Measurements from ENCODE around the gene LAMTOR5. TPM values are rescaled to one million over a fixed set of nuclear protein-coding genes. Genes with fewer than 3 reads are reported as not detected.
"Not testable (repeated sequence)": the region's sequence is repeated elsewhere in the genome, so short reads cannot be mapped to it uniquely, and the experiment has no call there.

The LAMTOR5 gene
- total and polyA plus RNA-seq, 2 donors, result 144 to 296 TPM

GRCh38 chr1:110404401-110404800 lies 3.1 kb downstream of the LAMTOR5 start:
- no peaks in the 10 kb centered on the region for H3K27me3 ChIP-seq (ENCODE audit: control insufficient read depth in 2 of 2, insufficient read depth in 1 of 2, low read length in 1 of 2)
- H3K4me1 ChIP-seq (ENCODE audit: control insufficient read depth in 2 of 2, insufficient read depth in 2 of 2, low read length in 2 of 2), result peaks cover 0 to 3% of the 10 kb centered on the region in 2 donors
- peaks cover 30 to 48% of the 10 kb centered on the region in 2 donors for H3K36me3 ChIP-seq (ENCODE audit: control insufficient read depth in 2 of 2, insufficient read depth in 2 of 2, low read length in 1 of 2)
- no peak for DNase-seq (ENCODE audit: low read depth in 6 of 9, low spot score in 9 of 9)
- no peak overlapping the region for H3K4me3 ChIP-seq (ENCODE audit: low read length in 2 of 2)
- no peak overlapping the region for H3K27ac ChIP-seq (ENCODE audit: low read depth in 1 of 2, low read length in 1 of 2)
- 98% methylated on average over 4 of the region's 4 CpGs for WGBS
- no peaks in the 10 kb centered on the region for H3K9me3 ChIP-seq (ENCODE audit: control insufficient read depth in 2 of 2, insufficient read depth in 1 of 2, low read length in 1 of 2)

DNA sequence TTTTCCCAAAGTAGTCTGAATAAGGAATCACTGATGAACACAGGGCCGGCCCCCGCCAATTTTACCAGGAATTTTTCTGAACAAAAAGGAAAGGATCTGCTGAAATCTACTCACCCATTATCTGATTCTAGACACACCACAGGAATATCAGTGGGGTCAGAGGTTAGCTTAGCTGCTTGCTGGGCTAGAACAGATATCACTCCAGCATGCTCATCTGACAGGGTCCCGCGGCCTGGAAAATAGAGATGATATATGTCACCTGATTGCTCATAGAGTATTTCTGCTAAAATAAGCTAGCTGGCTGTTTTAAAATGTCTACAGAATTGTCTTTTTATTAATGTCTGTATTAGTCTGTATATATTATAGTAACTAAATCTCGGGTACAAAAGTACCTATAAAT lies 3.7 kb downstream of the LAMTOR5 start:
- Histone ChIP-seq H3K36me3 (ENCODE audit: control insufficient read depth in 2 of 2, insufficient read depth in 2 of 2, low read length in 1 of 2) (peaks cover 30 to 48% of the 10 kb centered on the region in 2 donors), H3K27me3 (ENCODE audit: control insufficient read depth in 2 of 2, insufficient read depth in 1 of 2, low read length in 1 of 2) (no peaks in the 10 kb centered on the region), H3K27ac (ENCODE audit: low read depth in 1 of 2, low read length in 1 of 2) (no peak overlapping the region), H3K4me3 (ENCODE audit: low read length in 2 of 2) (no peak overlapping the region), H3K4me1 (ENCODE audit: control insufficient read depth in 2 of 2, insufficient read depth in 2 of 2, low read length in 2 of 2) (peaks cover 0 to 3% of the 10 kb centered on the region in 2 donors), H3K9me3 (ENCODE audit: control insufficient read depth in 2 of 2, insufficient read depth in 1 of 2, low read length in 1 of 2) (no peaks in the 10 kb centered on the region)
- DNase-seq (ENCODE audit: low read depth in 6 of 9, low spot score in 9 of 9), result no peak
- WGBS, result 98% methylated on average over 5 of the region's 5 CpGs

GRCh38 chr1:110396259-110396958 lies 11.1 kb downstream of the LAMTOR5 start:
- peaks cover 14 to 33% of the 10 kb centered on the region in 2 donors for H3K36me3 ChIP-seq (ENCODE audit: control insufficient read depth in 2 of 2, insufficient read depth in 2 of 2, low read length in 1 of 2)
- H3K27ac ChIP-seq (ENCODE audit: low read depth in 1 of 2, low read length in 1 of 2); H3K4me3 ChIP-seq (ENCODE audit: low read length in 2 of 2); DNase-seq (ENCODE audit: low read depth in 6 of 9, low spot score in 9 of 9); H3K9me3 ChIP-seq (ENCODE audit: control insufficient read depth in 2 of 2, insufficient read depth in 1 of 2, low read length in 1 of 2); H3K4me1 ChIP-seq (ENCODE audit: control insufficient read depth in 2 of 2, insufficient read depth in 2 of 2, low read length in 2 of 2); H3K27me3 ChIP-seq (ENCODE audit: control insufficient read depth in 2 of 2, insufficient read depth in 1 of 2, low read length in 1 of 2): not testable (repeated sequence)
- 97% methylated on average over 48 of the region's 48 CpGs for WGBS

GRCh38 chr1:110394493-110394820 lies 13.0 kb downstream of the LAMTOR5 start:
- WGBS, result 98% methylated on average over 3 of the region's 3 CpGs
- no peaks in the 10 kb centered on the region for H3K9me3 ChIP-seq (ENCODE audit: control insufficient read depth in 2 of 2, insufficient read depth in 1 of 2, low read length in 1 of 2)
- no peaks in the 10 kb centered on the region for H3K4me1 ChIP-seq (ENCODE audit: control insufficient read depth in 2 of 2, insufficient read depth in 2 of 2, low read length in 2 of 2)
- H3K36me3 ChIP-seq (ENCODE audit: control insufficient read depth in 2 of 2, insufficient read depth in 2 of 2, low read length in 1 of 2), result peaks cover 4 to 22% of the 10 kb centered on the region in 2 donors
- no peak overlapping the region for H3K4me3 ChIP-seq (ENCODE audit: low read length in 2 of 2)
- DNase-seq (ENCODE audit: low read depth in 6 of 9, low spot score in 9 of 9), result no peak
- H3K27me3 ChIP-seq (ENCODE audit: control insufficient read depth in 2 of 2, insufficient read depth in 1 of 2, low read length in 1 of 2), result no peaks in the 10 kb centered on the region
- no peak overlapping the region for H3K27ac ChIP-seq (ENCODE audit: low read depth in 1 of 2, low read length in 1 of 2)

- Histone ChIP-seq H3K4me1 (ENCODE audit: control insufficient read depth in 2 of 2, insufficient read depth in 2 of 2, low read length in 2 of 2) (no peaks in the 10 kb centered on the region), H3K36me3 (ENCODE audit: control insufficient read depth in 2 of 2, insufficient read depth in 2 of 2, low read length in 1 of 2) (peaks cover 6 to 22% of the 10 kb centered on the region in 2 donors), H3K27me3 (ENCODE audit: control insufficient read depth in 2 of 2, insufficient read depth in 1 of 2, low read length in 1 of 2) (no peaks in the 10 kb centered on the region), H3K27ac (ENCODE audit: low read depth in 1 of 2, low read length in 1 of 2) (no peak overlapping the region), H3K4me3 (ENCODE audit: low read length in 2 of 2) (no peak overlapping the region), H3K9me3 (ENCODE audit: control insufficient read depth in 2 of 2, insufficient read depth in 1 of 2, low read length in 1 of 2) (no peaks in the 10 kb centered on the region)
- no peak for DNase-seq (ENCODE audit: low read depth in 6 of 9, low spot score in 9 of 9)
- WGBS, result 95% methylated on average over 3 of the region's 3 CpGs
Measured at GRCh38 chr1:110393691-110394492, 13.6 kb downstream of the LAMTOR5 start.

- no peak for DNase-seq (ENCODE audit: low read depth in 6 of 9, low spot score in 9 of 9)
- Histone ChIP-seq H3K36me3 (ENCODE audit: control insufficient read depth in 2 of 2, insufficient read depth in 2 of 2, low read length in 1 of 2) (peaks cover 5 to 18% of the 10 kb centered on the region in 2 donors), H3K4me1 (ENCODE audit: control insufficient read depth in 2 of 2, insufficient read depth in 2 of 2, low read length in 2 of 2) (no peaks in the 10 kb centered on the region), H3K27ac (ENCODE audit: low read depth in 1 of 2, low read length in 1 of 2) (no peak overlapping the region), H3K4me3 (ENCODE audit: low read length in 2 of 2) (no peak overlapping the region), H3K9me3 (ENCODE audit: control insufficient read depth in 2 of 2, insufficient read depth in 1 of 2, low read length in 1 of 2) (no peaks in the 10 kb centered on the region), H3K27me3 (ENCODE audit: control insufficient read depth in 2 of 2, insufficient read depth in 1 of 2, low read length in 1 of 2) (no peaks in the 10 kb centered on the region)
- WGBS, result over 99% methylated on average over 2 of the region's 2 CpGs
Measured at GRCh38 chr1:110393286-110393685, 14.2 kb downstream of the LAMTOR5 start.

DNA sequence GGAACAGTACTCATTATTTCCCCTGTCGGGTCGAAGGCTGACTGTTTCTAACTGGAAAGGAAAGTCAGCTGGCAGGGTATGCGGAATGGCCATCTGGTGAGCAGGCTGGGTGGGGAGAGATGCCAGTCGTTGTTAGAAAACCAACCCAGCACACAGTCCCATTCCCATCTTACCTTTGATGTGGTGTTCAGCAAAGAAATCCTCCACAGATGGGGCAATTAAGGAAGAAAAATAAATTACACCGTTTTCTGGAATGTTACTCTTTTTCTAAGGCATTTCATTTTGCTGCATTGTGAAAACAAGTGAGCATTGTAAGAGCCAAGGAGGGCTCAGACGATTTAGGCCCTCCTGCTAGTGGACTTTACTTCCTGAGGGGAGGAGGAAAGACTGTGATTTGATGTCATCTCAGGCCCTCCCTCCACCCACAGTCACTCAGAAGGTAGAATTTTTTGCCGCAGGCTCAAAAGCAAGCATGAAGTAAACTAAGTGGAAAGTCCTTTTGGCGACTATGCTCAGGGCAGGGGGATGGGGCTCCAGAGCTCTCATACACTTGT lies 16.7 kb downstream of the LAMTOR5 start, which contains the start of gene SLC16A4:
TSS of gene SLC16A4 (minus strand) at position 335 of the 554 bp plus-strand sequence. CDS start 1,703 bp downstream, outside the sequence.
- WGBS, result 75% methylated on average over 8 of the region's 8 CpGs
- no peak for DNase-seq (ENCODE audit: low read depth in 6 of 9, low spot score in 9 of 9)

GRCh38 chr1:110390096-110390495 lies 17.4 kb downstream of the LAMTOR5 start:
- Histone ChIP-seq H3K27ac (ENCODE audit: low read depth in 1 of 2, low read length in 1 of 2) (no peak overlapping the region), H3K36me3 (ENCODE audit: control insufficient read depth in 2 of 2, insufficient read depth in 2 of 2, low read length in 1 of 2) (peaks cover 9 to 10% of the 10 kb centered on the region in 2 donors), H3K4me1 (ENCODE audit: control insufficient read depth in 2 of 2, insufficient read depth in 2 of 2, low read length in 2 of 2) (no peaks in the 10 kb centered on the region), H3K27me3 (ENCODE audit: control insufficient read depth in 2 of 2, insufficient read depth in 1 of 2, low read length in 1 of 2) (no peaks in the 10 kb centered on the region), H3K9me3 (ENCODE audit: control insufficient read depth in 2 of 2, insufficient read depth in 1 of 2, low read length in 1 of 2) (no peaks in the 10 kb centered on the region), H3K4me3 (ENCODE audit: low read length in 2 of 2) (no peak overlapping the region)
- no peak for DNase-seq (ENCODE audit: low read depth in 6 of 9, low spot score in 9 of 9)
- 95% methylated on average over 6 of the region's 6 CpGs for WGBS

More for the DNA sequence above, 16.7 kb downstream of the LAMTOR5 start, which contains the start of gene SLC16A4:
- H3K4me3 ChIP-seq (ENCODE audit: low read length in 2 of 2), result no peak within 1 kb of the TSS
- no peak within 1 kb of the TSS for H3K27ac ChIP-seq (ENCODE audit: low read depth in 1 of 2, low read length in 1 of 2)
- no peaks in the 10 kb centered on the region for H3K27me3 ChIP-seq (ENCODE audit: control insufficient read depth in 2 of 2, insufficient read depth in 1 of 2, low read length in 1 of 2)
- H3K36me3 ChIP-seq (ENCODE audit: control insufficient read depth in 2 of 2, insufficient read depth in 2 of 2, low read length in 1 of 2), result peaks cover 6 to 13% of the 10 kb centered on the region in 2 donors
- H3K9me3 ChIP-seq (ENCODE audit: control insufficient read depth in 2 of 2, insufficient read depth in 1 of 2, low read length in 1 of 2), result no peaks in the 10 kb centered on the region
- H3K4me1 ChIP-seq (ENCODE audit: control insufficient read depth in 2 of 2, insufficient read depth in 2 of 2, low read length in 2 of 2), result no peaks in the 10 kb centered on the region
